GM21526 (cell line): ENCODE measurements around the gene LRRC8A.

Source experiments
- ATAC-seq: cut with Tn5 transposase; IDR thresholded peaks from one replicate; pipeline ENCODE4 v1.9.1; 2021; ENCODE audit warnings: moderate library complexity; ENCODE audit not compliant: unreplicated experiment, low FRiP score

LRRC8A gene

GRCh38 chr9:128899566-128900322 is 17.8 kb downstream of the LRRC8A start:
- ATAC-seq = no peak

GRCh38 chr9:128901379-128901778 is 19.4 kb downstream of the LRRC8A start:
- no peak for ATAC-seq

GRCh38 chr9:128901822-128902221 is 19.9 kb downstream of the LRRC8A start:
- peak; percentile 21 for ATAC-seq

GRCh38 chr9:128902351-128903078 is 20.6 kb downstream of the LRRC8A start:
- ATAC-seq = peak; percentile 66

GRCh38 chr9:128903079-128903461 is 21.1 kb downstream of the LRRC8A start:
- ATAC-seq = no peak

GRCh38 chr9:128903871-128904620 is 22.1 kb downstream of the LRRC8A start:
- no peak for ATAC-seq

GRCh38 chr9:128905964-128906363 is 24.0 kb downstream of the LRRC8A start:
- no peak for ATAC-seq

- no peak for ATAC-seq
Measured at GRCh38 chr9:128906741-128907140, 24.8 kb downstream of the LRRC8A start.

GRCh38 chr9:128908372-128908771 is 26.4 kb downstream of the LRRC8A start:
- ATAC-seq = no peak

GRCh38 chr9:128909859-128910258 is 27.9 kb downstream of the LRRC8A start:
- ATAC-seq = no peak

GRCh38 chr9:128910906-128911305 is 29.0 kb downstream of the LRRC8A start:
- ATAC-seq = no peak

GRCh38 chr9:128911529-128912035 is 29.6 kb downstream of the LRRC8A start:
- no peak for ATAC-seq

GRCh38 chr9:128912270-128912853 is 30.4 kb downstream of the LRRC8A start:
- ATAC-seq = no peak

GRCh38 chr9:128913048-128913900 is 31.3 kb downstream of the LRRC8A start:
- no peak for ATAC-seq

GRCh38 chr9:128913995-128914772 is 32.3 kb downstream of the LRRC8A start:
- ATAC-seq = no peak

- ATAC-seq = no peak
Measured at GRCh38 chr9:128916204-128916603, 34.3 kb downstream of the LRRC8A start.

GRCh38 chr9:128916745-128917144 is 34.8 kb downstream of the LRRC8A start:
- ATAC-seq = no peak

- ATAC-seq = no peak
Measured at GRCh38 chr9:128917151-128917849, 35.4 kb downstream of the LRRC8A start.
